HG02973 (cell line): ENCODE measurements around the gene SFTPB.
"Not testable (repeated sequence)": the region's sequence is repeated elsewhere in the genome, so short reads cannot be mapped to it uniquely, and the experiment has no call there.

Source experiments
- ATAC-seq: cut with Tn5 transposase; IDR thresholded peaks from one replicate; pipeline ENCODE4 v1.9.1; 2021; ENCODE audit warnings: moderate library complexity; ENCODE audit not compliant: unreplicated experiment

SFTPB gene

DNA sequence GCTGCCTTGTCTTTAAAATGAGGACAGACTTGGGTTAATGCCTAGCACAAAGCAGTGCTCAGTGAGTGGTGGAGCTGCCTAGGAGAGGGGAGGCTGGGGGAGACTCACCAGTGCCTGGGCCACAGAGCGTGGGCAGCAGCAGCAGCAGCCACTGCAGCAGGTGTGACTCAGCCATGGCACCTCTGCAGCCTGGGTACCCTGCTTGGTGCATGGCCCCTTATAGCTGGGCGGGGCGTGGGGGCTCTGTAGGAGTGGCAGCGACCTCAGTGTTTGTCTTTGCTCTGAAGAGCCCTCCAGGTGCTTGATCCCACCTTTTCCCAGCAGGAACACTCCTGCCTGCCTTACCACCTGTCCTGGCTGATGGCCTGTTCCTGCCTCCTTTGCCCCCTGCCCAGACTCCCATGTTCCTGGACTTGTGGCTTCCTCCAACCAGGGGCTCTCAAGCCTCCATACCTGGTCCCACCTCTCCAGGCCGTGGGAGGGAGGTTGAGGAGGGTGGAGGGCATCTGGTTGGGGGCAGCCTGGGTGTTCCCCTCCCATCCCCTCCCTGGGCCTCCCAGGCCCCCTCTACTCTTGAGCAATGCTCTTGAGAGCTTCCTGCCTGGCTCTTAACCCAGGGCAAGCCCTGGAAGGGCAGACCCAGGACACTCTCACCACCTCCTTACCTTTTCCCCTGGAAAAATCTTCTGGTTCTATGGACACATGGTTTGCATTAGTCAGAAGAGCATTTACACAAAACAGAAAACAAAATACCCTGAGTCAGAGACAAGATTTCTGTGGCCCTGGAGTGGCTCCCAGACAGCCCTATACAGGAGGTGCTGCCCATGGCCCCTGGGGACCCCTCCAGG is at the start of gene SFTPB:
Gene SFTPB (minus strand): TSS at position 191 of the 848 bp plus-strand sequence. CDS start 16 bp downstream, at position 175.
- no peak for ATAC-seq

DNA sequence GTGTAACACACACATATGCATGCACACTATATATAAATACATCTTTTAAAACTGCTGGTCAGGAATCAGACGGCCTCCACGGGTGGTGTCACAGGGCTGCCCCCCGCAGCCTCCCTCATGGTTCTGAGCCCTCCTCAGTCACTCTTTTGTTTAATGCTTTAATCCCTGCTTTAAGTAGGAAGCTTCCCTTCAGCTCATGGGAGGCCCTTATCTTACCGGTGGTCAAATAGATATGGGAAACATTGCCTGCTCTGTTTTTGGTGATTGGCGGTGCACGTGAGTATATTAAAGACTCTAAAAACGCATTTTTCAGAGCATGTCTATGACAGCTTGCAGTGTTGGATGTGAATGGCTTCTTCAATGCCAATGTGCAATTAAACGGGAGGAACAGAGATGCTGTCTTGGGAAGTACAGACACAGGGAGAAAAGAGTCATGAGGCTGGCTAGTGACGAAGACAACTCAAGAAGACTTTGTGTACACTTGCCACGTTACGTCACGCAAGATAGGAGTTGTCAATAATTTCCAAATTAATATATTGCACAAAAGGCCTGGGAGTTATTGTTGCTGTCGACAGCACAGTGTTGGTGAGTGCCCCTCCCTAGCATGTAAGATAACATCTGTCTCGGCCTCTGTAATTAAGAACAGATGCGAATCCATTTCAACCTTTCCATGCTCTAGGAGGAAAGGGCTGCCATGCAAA is 49.5 kb upstream of the SFTPB start:
- ATAC-seq, result no peak

DNA sequence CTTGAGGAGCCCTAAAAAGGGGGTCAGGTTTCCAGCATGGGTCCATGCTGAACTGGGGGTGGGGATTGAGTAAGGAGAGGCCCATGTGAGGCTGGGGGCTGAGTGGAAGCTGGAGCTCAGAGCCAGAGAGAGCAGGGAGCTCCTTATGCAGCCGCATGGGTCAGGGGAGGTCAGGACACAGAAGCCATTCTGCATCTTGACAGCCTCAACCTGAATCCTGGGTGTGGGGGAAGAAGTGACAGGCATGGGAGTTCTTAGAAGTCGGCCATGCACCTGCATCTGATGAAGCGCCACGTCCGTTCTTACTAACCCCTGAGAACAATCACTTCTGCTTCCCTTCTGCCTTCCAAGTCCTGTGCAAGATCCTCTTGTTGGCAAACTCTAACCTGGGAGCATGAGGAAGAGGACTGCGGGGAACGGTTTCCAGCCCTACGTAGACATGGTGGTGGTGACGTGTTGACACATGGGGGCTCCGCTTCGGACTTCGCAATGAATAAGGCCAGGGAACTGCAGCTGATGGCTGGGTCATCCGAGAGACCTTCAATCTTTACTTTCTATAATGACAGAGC is 48.4 kb upstream of the SFTPB start:
- no peak for ATAC-seq

DNA sequence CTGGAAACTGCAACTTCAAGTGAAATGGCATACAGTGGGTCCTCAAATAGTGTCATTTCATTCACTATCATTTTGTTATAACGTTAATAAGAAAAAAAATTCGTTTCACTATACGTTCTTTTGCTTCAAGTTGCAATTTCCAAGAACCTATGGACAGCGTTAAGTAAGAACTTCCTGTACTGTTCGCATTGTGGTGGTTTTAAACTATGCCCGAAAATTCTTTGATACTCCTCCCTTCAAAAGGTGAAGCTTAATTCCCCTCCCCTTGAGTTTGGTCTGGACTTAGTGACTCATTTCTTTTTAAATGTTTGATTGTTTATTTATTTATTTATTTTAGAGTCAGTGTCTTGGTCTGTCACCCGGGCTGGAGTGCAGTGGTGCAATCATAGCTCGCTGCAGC is 46.8 kb upstream of the SFTPB start:
- ATAC-seq, result no peak

DNA sequence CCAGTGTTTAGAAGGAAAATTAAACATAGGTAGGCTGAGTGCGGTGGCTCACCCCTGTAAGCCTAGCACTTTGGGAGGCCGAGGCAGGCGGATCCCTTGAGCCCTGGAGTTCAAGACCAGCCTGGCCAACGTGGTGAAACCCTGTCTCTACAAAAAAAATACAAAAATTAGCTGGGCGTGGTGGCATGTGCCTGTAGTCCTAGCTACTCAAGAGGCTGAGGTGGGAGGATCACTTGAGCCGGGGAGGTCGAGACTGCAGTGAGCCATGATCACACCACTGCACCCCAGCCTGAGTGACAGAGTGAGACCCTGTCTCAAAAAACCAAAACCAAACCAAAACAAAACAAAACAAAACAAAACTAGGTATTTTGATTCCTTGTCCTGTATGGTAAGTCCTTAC is 46.4 kb upstream of the SFTPB start:
- not testable (repeated sequence) for ATAC-seq

DNA sequence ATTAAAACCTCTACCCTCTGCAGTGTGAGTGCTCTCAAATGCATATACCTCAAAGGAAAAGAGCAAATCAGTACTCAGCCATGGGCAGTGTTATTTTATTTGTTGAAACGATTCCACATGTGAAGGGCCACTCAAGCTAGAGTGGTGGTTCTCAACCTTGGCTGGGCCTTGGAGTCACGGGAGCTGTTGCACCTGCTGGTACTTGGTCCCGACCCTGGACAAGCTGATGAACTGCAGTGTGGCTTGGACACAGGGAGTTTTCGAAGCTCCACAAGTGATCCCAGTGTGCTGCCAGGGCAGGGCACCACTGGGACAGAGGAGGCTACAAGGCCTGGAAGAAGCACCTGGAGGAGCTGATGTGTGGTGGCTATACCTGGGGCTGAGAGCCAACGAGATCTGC is 45.8 kb upstream of the SFTPB start:
- no peak for ATAC-seq

DNA sequence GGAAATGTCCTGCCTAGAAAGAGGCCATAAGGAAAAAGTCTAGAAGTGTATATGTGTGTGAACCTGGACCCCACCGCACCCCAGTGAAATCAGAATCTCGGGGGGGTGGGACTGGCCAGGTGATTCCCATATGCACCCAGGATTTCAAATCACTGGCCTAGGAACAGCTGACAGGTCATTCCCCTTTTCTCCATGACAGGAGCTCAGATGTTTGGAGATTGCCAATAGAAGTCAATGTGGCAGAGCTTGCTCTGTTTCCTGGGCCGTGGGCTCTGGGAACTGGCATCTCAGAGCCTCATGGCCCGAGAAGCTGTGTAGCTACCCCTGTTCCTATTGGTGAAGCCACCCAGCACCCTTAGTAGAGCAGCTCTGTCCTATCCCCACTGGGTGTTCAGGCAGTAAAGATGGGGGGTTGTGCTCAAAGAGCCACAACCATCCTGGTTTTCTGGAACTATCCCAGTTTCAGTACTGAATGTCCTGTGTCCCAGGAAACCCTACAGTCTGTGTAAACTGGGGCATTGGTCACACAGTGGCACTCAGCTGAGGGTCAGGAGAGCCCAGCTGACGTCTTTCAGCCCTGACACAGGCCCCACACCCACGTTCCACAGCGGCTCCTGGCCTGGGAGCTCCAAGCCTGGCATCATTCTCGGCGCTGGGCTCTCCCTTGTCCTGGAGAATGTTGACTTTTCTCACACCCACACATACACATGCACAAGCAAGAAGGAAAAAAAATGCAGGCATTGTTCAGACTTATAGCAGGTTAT is 45.0 kb upstream of the SFTPB start:
- ATAC-seq, result no peak

DNA sequence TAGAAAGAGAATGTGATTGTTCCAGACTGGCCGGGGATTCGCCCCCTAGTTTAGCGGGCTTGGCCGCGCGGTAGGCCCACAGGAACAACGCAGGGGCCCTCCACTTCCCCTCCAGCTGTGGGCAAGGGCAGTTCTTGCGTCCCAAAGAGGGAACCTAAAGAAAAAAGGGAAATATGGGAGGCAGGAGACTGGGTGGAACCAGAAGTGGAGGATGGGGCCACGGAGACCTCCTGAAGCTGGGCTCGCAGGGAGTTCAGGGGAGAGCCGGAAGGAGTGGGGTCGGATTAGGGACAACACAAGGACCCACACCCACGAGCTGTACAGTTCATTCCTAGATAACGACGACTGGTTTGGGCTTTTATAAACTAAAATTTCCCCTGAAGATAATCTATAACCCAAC is 44.3 kb upstream of the SFTPB start:
- no peak for ATAC-seq

DNA sequence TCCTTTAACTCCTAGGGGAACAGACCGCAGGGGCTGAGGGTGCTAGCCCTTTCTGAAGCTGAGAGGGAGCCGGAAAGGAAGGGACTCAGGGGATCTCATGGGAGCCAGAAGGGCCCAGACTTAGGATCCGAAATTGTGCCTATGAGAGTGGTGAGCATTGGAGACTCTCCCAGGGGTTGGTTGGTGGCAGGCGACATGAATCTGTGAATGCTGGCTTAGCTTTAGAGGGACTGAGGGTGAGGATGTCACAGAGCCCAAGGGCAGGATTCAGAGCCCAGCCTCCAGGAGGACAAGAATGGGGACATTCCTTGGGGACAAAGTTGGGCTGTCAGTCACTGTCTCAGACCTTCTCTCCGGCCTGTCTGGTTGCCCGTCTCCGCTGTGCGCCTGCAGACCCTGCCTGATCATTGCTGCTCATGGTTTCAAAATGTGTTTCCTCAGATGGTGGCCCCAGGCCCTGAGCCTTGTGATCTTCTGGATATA is 43.6 kb upstream of the SFTPB start:
- no peak for ATAC-seq

DNA sequence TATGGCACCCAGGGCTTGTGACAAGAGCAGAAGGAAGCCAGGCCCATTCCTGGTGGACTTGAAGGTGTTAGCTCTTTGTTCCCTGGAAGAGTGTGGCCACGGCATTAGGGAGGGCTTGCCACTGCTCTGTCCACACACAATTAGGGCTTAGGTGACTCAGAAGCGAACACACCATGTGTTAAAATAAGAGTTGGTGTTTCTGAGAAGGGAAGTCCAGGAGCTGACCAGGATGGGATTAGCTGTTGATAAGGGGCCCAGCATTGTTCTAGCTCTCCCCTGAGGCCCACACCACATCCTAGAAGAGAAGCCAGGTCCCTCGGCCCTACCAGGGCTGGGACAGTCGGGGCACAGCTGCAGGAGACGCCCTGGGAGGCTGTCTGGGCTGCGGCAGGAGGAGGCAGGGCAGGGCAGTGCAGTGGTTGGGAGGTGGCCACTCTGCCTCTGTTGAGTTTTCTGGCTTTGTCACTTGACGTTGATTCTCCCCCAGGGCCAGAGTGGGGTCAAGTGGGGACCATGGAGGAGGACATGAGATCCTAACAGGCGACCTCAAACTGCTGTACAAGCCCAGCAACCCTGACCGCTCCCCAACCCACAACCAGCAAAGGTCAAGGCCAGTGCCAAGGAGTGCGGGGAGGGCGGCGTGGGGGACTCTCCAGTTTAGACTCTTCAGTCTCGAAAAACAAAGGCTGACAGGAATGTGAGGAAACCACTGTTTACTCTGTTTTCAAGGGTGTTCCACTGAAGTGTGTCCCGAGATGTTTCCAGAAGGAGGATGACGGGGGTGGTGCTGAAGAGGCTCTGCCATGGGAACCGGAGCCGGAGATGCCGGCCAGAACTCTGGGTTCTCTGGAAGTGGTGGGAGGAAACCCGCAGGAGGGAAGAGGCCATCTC is 42.9 kb upstream of the SFTPB start:
- ATAC-seq, result no peak

DNA sequence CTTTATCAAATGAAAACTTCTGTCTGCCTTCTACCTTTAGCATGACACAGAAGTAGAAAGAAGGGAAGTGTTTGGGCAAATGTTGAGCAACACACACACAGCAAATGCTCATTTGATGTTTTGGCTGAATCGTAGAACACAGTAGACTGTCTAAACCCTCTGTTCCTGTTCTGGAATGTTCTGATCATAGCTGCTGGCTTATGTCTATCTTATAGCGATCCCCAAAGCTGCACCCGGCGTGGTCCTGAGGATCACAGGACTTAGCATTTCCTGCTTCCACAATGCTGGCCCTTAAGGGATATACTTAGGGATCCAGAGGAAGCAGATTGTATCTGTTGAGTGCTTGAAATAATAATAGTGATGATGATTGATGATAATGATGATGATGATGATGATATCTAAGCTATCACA is 41.4 kb upstream of the SFTPB start:
- no peak for ATAC-seq

DNA sequence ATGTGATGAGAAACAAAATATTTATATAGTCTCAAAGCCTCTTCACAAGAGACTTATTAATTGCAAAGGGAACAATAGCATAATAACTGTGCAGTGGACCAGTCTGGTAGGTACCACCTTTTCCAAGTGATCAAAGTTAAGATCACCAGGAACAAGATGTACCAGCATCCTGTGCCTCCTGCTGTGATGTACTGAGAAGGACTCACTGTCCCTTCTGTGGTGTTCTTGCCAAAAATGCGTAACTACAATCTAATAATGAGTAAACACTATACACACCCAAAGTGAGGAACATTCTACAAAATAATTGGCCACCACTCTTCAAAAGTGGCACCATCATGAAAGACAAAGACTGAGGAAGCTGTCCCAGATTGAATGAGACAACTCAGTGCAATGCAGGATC is 40.6 kb upstream of the SFTPB start:
- no peak for ATAC-seq

DNA sequence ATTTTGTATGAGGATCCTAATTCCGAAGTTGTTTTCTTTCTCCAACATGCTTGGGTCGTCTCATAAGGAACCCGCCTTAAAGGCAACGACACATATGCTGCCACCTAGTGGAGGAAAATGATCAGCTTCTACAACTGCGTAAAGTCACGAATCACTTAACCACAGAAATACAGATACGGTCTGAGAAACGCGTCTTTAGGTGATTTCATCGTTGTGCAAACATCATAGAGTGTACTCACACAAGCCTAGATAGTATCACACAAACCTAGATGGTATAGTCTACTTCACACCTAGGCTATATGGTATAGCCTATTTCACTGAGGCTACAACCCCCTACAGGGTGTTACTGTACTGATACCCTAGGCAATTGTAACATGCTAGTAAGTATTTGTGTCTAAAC is 39.3 kb upstream of the SFTPB start:
- ATAC-seq, result peak; percentile 52

DNA sequence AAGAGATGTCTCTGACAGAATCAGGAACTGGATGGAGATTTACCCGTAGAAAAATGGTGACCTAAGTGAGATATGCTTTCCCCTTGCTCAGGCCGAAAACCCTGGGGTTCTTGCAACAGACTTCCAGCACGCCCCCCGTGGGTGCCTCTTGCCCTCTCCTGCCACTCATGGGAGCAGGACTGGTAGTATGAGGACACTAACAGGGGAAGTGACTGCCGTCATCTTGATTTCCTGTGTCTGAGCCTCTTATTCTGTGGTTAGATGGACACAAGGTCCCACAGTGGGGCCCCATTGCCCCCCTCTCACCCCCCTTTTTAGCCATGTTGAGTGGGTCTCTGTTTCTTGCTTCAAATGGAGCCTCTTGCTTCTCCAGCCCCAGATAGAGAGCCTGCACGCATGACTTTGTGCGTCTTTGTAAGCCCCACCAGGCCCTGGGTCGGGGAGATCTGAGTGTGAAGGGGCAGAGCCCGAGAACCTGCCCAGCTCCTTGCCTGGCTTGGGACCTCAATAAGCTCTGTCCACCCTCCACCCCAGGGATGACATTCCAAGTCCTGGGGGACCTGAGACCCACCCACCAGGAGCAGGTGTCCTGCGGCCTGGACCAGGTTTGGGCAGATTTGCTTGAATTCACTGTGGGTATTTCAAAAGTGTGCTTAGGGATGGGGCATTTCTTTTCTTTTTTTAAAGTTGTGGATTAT is 38.7 kb upstream of the SFTPB start:
- no peak for ATAC-seq

DNA sequence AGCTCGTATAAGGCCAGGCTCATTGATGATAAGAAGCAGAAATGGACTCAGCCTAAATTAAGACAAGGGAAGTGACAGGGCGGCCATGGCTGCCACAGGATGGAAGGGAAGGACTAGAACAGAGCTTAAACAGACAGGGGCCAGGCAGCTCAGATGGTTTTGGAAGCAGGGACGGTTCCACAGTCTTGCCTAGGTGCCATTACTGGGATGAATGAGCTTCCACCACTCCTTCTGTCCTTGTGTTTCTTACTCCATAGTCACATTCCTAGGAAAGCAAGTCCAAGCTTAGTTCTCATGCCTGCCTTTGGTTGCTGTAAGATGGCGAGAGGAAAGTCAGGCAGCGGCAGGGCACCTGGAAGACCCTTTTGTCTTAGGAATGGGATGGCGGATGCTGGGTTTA is 38.1 kb upstream of the SFTPB start:
- no peak for ATAC-seq

DNA sequence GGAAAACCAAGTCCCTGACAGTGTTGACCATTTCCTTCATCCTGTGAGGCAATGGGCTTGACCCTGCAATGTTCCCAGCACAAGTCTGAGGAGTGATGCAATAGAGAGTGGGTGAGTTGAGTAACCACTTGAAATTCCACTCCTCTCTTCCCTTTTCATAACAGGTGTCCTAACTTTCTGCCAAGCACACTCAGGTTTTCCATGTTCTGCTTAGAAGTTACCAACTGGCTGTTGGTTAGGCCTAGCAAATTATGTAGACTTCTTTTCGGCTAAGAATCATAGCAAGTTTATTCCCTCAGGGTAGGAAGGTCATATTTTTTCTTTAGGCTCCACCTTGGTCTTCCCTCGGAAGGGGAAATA is 37.7 kb upstream of the SFTPB start:
- ATAC-seq, result no peak

DNA sequence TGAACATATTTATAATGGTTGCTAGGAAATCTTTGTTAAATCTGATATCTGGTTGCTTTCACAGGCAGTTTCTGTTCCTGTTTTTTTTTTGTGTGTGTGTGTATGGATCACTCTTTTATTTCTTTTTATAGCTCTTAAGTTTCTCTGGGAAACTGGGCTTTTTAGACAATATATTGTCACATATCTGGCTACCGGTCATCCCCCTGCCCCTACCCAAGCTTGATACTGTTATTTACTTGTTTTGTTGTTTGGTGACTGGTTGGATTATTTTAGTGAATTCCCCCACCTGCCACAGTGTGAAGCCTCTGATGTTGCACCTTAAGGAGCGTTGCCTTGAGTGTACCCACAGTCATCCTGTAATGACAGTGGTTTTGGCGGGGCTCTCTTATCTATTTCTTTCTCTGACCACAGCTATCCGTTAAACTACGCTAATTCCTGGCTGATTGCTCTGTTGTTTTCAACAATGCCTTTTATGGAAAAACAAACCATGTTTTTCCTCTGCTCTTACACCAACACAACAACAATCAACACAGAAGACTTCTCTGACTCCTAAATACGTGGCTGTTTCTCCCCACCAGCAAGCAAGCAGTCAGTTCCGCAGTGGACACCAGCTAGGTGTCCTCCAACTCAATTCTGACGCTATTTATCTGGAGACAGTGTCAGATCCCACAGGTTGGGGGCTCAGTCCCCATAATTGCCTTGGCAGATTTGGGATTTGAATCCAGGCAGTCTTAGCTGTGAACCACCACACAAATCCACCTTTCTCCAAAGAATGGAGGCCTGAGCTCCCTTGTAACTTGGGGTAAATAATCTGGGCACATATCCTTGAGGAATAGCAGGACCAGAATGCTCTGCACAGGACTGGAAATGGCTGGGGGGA is 37.0 kb upstream of the SFTPB start:
- ATAC-seq, result peak; percentile 60

DNA sequence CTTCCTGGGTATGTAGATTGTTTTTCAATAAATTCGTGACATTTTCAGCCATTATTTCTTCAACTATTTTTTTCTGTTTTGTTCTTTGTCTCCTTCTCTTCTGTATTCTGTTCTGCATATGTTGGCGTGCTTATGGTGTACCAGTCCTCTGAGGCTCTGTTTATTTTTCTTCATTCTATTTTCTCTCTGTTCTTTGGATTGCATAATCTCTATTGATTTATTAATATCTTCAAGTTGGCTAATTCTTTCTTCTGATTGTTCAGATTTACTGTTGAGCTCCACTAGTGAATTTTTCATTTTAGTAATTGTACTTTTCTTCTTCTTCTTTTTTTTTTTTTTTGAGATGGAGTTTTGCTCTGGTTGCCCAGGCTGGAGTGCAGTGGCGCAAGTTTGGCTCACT is 36.0 kb upstream of the SFTPB start:
- no peak for ATAC-seq

DNA sequence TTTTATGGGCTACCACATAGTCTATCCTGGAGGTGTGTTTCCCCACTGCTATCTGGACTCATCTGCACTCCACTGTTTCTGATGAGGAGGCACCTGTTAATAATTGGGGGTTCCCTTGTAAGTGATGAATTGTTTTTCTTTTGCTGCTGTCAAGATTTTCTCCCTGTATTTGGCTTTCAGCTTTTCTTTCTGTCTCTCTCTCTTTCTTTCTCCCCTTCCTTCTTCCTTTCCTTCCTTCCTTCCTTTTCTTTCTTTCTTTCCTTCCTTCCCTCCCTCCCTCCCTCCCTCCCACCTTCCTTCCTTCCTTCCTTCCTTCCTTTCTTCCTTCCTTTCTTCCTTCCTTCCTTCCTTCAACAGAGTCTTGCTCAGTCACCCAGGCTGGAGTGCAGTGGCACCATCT is 35.3 kb upstream of the SFTPB start:
- no peak for ATAC-seq
